GM12891 (cell line): Measurements from ENCODE around the gene RPH3AL.
"Not testable (repeated sequence)": the region's sequence is repeated elsewhere in the genome, so short reads cannot be mapped to it uniquely, and the experiment has no call there.

Experiments used
- DNase-seq: peaks from one replicate; pipeline ENCODE4 v3.0.0; 2011; ENCODE audit warnings: low spot score; ENCODE audit not compliant: insufficient read length
- FAIRE-seq: peaks from 2 replicates; lab custom pipeline; 2011; peaks lifted over from hg19 to GRCh38; lab: Jason Lieb, UNC
- PAX5 ChIP-seq: IDR thresholded peaks from 2 replicates; pipeline ENCODE4 v1.6.1; 2011; ENCODE audit warnings: low read length, moderate library complexity, mild to moderate bottlenecking; ENCODE audit not compliant: insufficient read depth, severe bottlenecking
- POLR2A ChIP-seq: IDR thresholded peaks from 2 replicates; pipeline ENCODE4 v1.6.1; 2011; ENCODE audit warnings: low read depth, low read length, control low read depth
- POLR2AphosphoS5 ChIP-seq: IDR thresholded peaks from 2 replicates; pipeline ENCODE4 v1.6.1; 2011; ENCODE audit warnings: low read depth, low read length, control low read depth
- POU2F2 ChIP-seq: IDR thresholded peaks from 2 replicates; pipeline ENCODE4 v1.6.1; 2011; ENCODE audit warnings: low read depth, mild to moderate bottlenecking, control low read depth, low read length, moderate library complexity
- SPI1 ChIP-seq: IDR thresholded peaks from 2 replicates; pipeline ENCODE4 v1.6.1; 2011; ENCODE audit warnings: low read depth, low read length, control low read depth
- TAF1 ChIP-seq: IDR thresholded peaks from 2 replicates; pipeline ENCODE4 v1.6.1; 2011; ENCODE audit warnings: low read depth, low read length, control low read depth

Gene RPH3AL

GRCh38 chr17:273981-274832 is 78.4 kb downstream of the RPH3AL start:
- no peak for FAIRE-seq

GRCh38 chr17:272856-273255 is 79.8 kb downstream of the RPH3AL start:
- FAIRE-seq, DNase-seq: not testable (repeated sequence)

More at GRCh38 chr17:273981-274832, 78.4 kb downstream of the RPH3AL start:
- TF ChIP-seq SPI1 = no peak
- TF ChIP-seq POLR2AphosphoS5 = no peak
- no peak for TF ChIP-seq PAX5
- no peak for TF ChIP-seq POU2F2
- no peak for TF ChIP-seq POLR2A
- TF ChIP-seq TAF1 = no peak
- no peak for DNase-seq

DNA sequence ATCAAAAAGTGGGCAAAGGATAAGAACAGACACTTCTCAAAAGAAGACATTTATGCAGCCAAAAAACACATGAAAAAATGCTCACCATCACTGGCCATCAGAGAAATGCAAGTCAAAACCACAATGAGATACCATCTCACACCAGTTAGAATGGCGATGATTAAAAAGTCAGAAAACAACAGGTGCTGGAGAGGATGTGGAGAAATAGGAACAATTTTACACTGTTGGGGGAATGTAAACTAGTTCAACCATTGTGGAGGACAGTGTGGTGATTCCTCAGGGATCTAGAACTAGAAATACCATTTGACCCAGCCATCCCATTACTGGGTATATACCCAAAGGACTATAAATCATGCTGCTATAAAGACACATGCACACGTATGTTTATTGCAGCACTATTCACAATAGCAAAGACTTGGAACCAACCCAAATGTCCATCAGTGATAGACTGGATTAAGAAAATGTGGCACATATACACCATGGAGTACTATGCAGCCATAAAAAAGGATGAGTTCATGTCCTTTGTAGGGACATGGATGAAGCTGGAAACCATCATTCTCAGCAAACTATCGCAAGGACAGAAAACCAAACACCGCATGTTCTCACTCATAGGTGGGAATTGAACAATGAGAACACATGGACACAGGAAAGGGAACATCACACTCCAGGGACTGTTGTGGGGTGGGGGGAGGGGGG is 80.5 kb downstream of the RPH3AL start:
- not testable (repeated sequence) for FAIRE-seq, DNase-seq

GRCh38 chr17:269616-270514 is 82.7 kb downstream of the RPH3AL start:
- FAIRE-seq (no peak), DNase-seq (no peak)
- TF ChIP-seq POU2F2 = no peak
- no peak for TF ChIP-seq POLR2A

- TF ChIP-seq SPI1 (no peak), TAF1 (no peak)
- DNase-seq (no peak), FAIRE-seq (no peak)
Observed at GRCh38 chr17:266701-267667, 85.6 kb downstream of the RPH3AL start.

DNA sequence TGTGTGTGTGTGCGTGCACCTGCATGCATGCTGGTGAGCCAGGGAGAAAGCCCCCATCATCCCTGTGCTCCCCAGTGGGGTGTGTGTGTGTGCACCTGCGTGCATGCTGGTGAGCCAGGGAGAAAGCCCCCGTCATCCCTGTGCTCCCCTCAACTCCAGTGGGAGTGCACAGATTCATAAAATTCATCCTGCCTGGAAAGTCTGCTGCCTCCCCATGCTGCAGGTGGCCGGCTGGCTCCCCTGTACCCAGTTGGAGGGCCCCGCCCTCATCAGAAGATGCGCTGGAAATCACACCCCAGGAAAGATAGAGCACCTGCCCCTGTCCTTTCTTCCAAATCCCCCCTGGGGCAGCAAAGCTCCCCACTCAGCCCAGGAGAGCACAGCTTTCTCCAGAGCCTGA is 86.4 kb downstream of the RPH3AL start:
- no peak for DNase-seq
- no peak for TF ChIP-seq TAF1
- no peak for TF ChIP-seq PAX5
- TF ChIP-seq SPI1 = no peak
- TF ChIP-seq POLR2AphosphoS5 = no peak
- no peak for TF ChIP-seq POU2F2
- TF ChIP-seq POLR2A = no peak
- no peak for FAIRE-seq

DNA sequence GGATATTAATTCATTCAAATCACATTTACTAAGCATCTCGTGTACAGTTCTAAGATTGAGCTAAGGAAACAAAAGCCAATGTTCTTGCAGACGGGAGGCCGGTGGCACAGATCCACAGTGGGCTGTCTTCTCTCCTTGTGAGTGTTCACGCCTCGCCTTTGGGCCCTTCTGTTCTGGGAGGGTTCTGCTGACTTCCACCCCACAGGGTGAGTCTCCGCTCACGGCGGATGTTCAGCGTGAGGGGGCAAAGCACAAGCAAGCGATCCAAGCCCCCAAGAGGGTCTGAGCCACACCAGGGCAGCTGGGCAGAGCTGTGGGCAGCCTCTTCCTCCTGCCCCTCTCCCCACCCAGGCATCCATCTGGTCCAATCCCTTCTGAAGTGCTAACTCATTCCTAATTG is 86.9 kb downstream of the RPH3AL start:
- FAIRE-seq = no peak

DNA sequence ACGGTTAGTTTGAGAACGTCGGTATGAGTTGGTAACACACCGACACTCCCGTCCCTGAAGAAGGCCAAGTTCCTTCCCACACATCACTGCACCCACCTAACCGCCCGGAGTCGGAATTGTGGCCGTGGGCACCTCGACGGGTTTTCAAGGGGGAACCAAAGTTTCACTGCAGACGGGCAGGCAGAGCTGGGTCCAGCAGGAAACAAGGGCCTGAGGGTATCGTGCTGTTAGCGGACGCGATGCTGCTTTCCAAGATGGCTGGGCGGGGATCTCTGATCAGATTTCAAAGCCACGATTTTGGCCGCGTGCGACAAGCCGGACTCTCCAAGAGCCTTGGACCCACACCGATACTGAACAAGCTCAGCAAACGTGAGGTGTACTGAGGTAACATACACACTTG is 88.8 kb downstream of the RPH3AL start:
- TF ChIP-seq TAF1 (no peak), POLR2AphosphoS5 (no peak), SPI1 (no peak), POLR2A (no peak), POU2F2 (no peak), PAX5 (no peak)
- DNase-seq (no peak), FAIRE-seq (no peak)

More for the DNA sequence above, 86.9 kb downstream of the RPH3AL start:
- DNase-seq = no peak
- no peak for TF ChIP-seq POLR2A
- no peak for TF ChIP-seq POLR2AphosphoS5
- TF ChIP-seq SPI1 = no peak
- TF ChIP-seq TAF1 = no peak
- TF ChIP-seq POU2F2 = no peak
- no peak for TF ChIP-seq PAX5

- no peak for FAIRE-seq
- TF ChIP-seq PAX5 (no peak), POU2F2 (no peak), POLR2A (no peak), POLR2AphosphoS5 (no peak), TAF1 (no peak), SPI1 (no peak)
- DNase-seq = no peak
Observed at GRCh38 chr17:263271-263670, 89.3 kb downstream of the RPH3AL start.
